ENCODE results near the gene STAT2.

STAT2 gene

GRCh38 chr12:56299308-56299852, 60.5 kb downstream of the STAT2 start:
- peak overlapping the region; percentile 91 for H3K4me2 ChIP-seq (ENCODE audit: low read length)
- peaks cover 40% of the 10 kb centered on the region for H3K36me3 ChIP-seq (ENCODE audit: insufficient read depth, low read length)
- H3K4me3 ChIP-seq (ENCODE audit: low read depth, low read length, poor library complexity, severe bottlenecking): peak overlapping the region; percentile 83
- no peaks in the 10 kb centered on the region for H3F3A ChIP-seq (ENCODE audit: insufficient read depth, low read length)
- H3K9me2 ChIP-seq (ENCODE audit: low read depth, low read length): no peaks in the 10 kb centered on the region
- no peak for TF ChIP-seq EZH2 (IDR thresholded peaks at IDR 0.05; ENCODE audit: borderline replicate concordance, low read length)
- TF ChIP-seq, protein P1, sequence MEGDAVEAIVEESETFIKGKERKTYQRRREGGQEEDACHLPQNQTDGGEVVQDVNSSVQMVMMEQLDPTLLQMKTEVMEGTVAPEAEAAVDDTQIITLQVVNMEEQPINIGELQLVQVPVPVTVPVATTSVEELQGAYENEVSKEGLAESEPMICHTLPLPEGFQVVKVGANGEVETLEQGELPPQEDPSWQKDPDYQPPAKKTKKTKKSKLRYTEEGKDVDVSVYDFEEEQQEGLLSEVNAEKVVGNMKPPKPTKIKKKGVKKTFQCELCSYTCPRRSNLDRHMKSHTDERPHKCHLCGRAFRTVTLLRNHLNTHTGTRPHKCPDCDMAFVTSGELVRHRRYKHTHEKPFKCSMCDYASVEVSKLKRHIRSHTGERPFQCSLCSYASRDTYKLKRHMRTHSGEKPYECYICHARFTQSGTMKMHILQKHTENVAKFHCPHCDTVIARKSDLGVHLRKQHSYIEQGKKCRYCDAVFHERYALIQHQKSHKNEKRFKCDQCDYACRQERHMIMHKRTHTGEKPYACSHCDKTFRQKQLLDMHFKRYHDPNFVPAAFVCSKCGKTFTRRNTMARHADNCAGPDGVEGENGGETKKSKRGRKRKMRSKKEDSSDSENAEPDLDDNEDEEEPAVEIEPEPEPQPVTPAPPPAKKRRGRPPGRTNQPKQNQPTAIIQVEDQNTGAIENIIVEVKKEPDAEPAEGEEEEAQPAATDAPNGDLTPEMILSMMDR (IDR thresholded peaks at IDR 0.05; ENCODE audit: low read length): no peak
- H4K20me1 ChIP-seq (ENCODE audit: insufficient read depth, low read length): no peaks in the 10 kb centered on the region
- peak overlapping the region; percentile 68 for H3K27ac ChIP-seq (ENCODE audit: low read depth, low read length, poor library complexity, severe bottlenecking)
- no peaks in the 10 kb centered on the region for H3K27me3 ChIP-seq (ENCODE audit: insufficient read depth, low read length)
- H3K4me1 ChIP-seq (ENCODE audit: insufficient read depth, low read length, severe bottlenecking): peaks cover 61% of the 10 kb centered on the region
- H3K9me3 ChIP-seq (ENCODE audit: low read length): no peaks in the 10 kb centered on the region
- H3K79me2 ChIP-seq (ENCODE audit: insufficient read depth, low read length): peaks cover 52% of the 10 kb centered on the region
- H2AFZ ChIP-seq (ENCODE audit: low read length): no peak overlapping the region
- H3K9ac ChIP-seq (ENCODE audit: low read length): peak overlapping the region; percentile 91

DNA sequence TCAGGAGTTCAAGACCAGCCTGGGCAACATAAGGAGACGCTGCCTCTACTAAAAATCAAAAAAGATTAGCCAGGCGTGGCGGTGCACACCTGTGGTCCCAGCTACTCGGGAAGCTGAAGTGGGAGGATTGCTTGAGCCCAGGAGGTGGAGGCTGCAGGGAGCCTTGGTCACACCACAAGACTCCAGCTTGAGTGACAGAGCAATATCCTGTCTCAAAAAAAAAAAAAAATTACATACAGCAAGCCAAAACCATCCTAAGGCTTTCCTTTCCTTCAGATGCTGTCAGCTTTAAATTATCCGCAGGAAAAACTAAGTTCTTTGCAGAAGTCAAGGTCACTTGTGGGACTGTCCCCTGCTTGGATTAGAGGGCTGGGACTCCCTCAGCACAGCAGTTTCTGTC, 61.1 kb downstream of the STAT2 start:
- Histone ChIP-seq H3K9ac (ENCODE audit: low read length) (peak overlapping the region; percentile 91), H3K4me2 (ENCODE audit: low read length) (peak overlapping the region; percentile 91), H3K79me2 (ENCODE audit: insufficient read depth, low read length) (peaks cover 58% of the 10 kb centered on the region), H3K27ac (ENCODE audit: low read depth, low read length, poor library complexity, severe bottlenecking) (peak overlapping the region; percentile 68), H3K9me2 (ENCODE audit: low read depth, low read length) (no peaks in the 10 kb centered on the region), H3F3A (ENCODE audit: insufficient read depth, low read length) (no peaks in the 10 kb centered on the region), H3K9me3 (ENCODE audit: low read length) (no peaks in the 10 kb centered on the region), H4K20me1 (ENCODE audit: insufficient read depth, low read length) (no peaks in the 10 kb centered on the region), H3K4me3 (ENCODE audit: low read depth, low read length, poor library complexity, severe bottlenecking) (peak overlapping the region; percentile 83), H2AFZ (ENCODE audit: low read length) (no peak overlapping the region), H3K36me3 (ENCODE audit: insufficient read depth, low read length) (peaks cover 46% of the 10 kb centered on the region), H3K27me3 (ENCODE audit: insufficient read depth, low read length) (no peaks in the 10 kb centered on the region), H3K4me1 (ENCODE audit: insufficient read depth, low read length, severe bottlenecking) (peaks cover 61% of the 10 kb centered on the region)
- TF ChIP-seq EZH2 (IDR thresholded peaks at IDR 0.05; ENCODE audit: borderline replicate concordance, low read length): no peak
- TF ChIP-seq, protein P1 (IDR thresholded peaks at IDR 0.05; ENCODE audit: low read length): no peak

DNA sequence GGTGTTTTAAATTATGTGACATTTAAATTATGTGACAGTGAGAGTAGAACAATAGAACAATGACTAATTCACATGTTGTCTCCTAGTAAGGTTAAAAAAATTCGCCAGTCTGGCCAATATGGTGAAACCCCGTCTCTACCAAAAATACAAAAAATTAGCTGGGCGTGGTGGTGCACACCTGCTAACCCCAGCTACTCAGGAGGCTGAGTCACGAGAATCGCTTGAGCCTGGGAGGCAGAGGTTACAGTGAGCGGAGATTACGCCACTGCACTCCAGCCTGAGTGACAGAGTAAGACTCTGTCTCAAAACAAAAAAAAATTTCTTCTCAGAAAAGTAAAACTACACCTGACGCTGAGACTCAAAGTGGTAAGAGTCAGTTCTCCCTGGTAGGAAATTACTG, 62.5 kb downstream of the STAT2 start:
- Histone ChIP-seq H3F3A (ENCODE audit: insufficient read depth, low read length) (no peaks in the 10 kb centered on the region), H3K36me3 (ENCODE audit: insufficient read depth, low read length) (peaks cover 52% of the 10 kb centered on the region), H2AFZ (ENCODE audit: low read length) (no peak overlapping the region), H3K9me3 (ENCODE audit: low read length) (no peaks in the 10 kb centered on the region), H3K9me2 (ENCODE audit: low read depth, low read length) (no peaks in the 10 kb centered on the region), H3K4me3 (ENCODE audit: low read depth, low read length, poor library complexity, severe bottlenecking) (peak overlapping the region; percentile 9), H3K4me2 (ENCODE audit: low read length) (peak overlapping the region; percentile 91), H3K79me2 (ENCODE audit: insufficient read depth, low read length) (peaks cover 69% of the 10 kb centered on the region), H3K9ac (ENCODE audit: low read length) (no peak overlapping the region; the same call in 1 of the 2 replicates), H3K27ac (ENCODE audit: low read depth, low read length, poor library complexity, severe bottlenecking) (peak overlapping the region; percentile 10), H4K20me1 (ENCODE audit: insufficient read depth, low read length) (no peaks in the 10 kb centered on the region), H3K4me1 (ENCODE audit: insufficient read depth, low read length, severe bottlenecking) (peaks cover 53% of the 10 kb centered on the region), H3K27me3 (ENCODE audit: insufficient read depth, low read length) (no peaks in the 10 kb centered on the region)
- no peak for TF ChIP-seq EZH2 (IDR thresholded peaks at IDR 0.05; ENCODE audit: borderline replicate concordance, low read length)
- TF ChIP-seq, protein P1 (IDR thresholded peaks at IDR 0.05; ENCODE audit: low read length): no peak
